GM19395 (cell line): ENCODE data around the gene SLC17A3.

Experiments used
- ATAC-seq: cut with Tn5 transposase; IDR thresholded peaks from one replicate; pipeline ENCODE4 v1.9.1; 2021; ENCODE audit warnings: mild to moderate bottlenecking, moderate library complexity; ENCODE audit not compliant: unreplicated experiment

SLC17A3 gene

DNA sequence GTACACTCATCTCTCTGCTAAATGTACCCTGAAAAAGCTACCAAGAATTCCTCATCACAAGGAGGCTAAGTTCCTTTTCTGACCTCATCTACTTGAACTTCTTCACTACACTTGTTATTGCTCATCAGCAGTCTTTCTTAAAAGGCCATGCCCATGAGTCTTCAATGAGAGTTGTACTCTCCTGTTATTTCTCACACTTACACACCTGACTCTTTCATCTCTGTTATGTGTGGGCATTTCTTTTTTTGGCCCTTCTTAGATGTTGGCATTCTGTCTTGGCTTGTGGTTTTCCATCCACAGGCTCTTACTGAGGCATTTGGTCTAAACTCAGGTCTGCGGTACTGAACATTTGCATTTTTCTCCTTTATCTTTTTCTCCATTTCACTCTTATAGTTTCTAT is 31.5 kb downstream of the SLC17A3 start:
- ATAC-seq: no peak

- no peak for ATAC-seq
These were observed 38.4 kb downstream of the SLC17A3 start for GRCh38 chr6:25835442-25836283.

DNA sequence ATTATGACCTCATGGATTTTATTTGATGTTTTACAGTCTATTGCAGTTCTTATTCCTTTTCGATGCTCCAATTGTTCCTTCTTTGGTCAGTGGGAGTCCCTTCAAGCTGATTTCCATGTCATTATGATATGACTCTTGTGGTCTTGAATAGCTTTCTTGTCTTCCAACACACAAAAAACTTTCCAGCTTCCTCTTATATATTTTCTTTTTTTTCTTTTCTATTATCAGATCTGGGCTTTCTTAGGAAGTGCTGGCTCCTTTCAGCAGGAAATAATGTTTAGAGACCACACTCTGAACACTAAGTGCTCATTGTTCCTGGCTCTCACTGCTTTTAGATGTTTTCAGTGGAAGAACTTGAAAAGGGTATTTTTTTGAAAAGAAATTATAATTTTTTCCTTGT is 39.1 kb downstream of the SLC17A3 start:
- no peak for ATAC-seq

GRCh38 chr6:25833136-25833535 is 40.9 kb downstream of the SLC17A3 start:
- ATAC-seq: no peak

DNA sequence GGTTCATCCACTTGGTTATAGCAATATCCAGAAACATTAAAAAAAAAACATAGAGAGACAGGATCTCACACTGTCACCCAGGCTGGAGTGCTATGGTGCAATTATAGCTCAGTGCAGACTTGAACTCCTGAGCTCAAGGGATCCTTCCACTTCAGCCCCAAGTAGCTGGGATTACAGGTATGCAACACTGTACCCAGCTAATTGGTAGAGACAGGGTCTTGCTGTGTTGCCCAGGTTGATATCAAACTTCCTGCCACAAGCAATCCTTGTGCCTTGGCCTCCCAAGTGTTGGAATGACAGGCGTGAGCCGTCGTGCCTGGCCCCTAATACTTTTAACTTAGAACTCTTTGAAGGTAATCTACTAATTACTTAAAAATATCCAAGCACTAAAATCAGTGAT is 41.4 kb downstream of the SLC17A3 start:
- ATAC-seq: no peak

GRCh38 chr6:25832307-25832662 is 41.8 kb downstream of the SLC17A3 start:
- ATAC-seq: no peak

GRCh38 chr6:25831532-25832306 is 42.3 kb downstream of the SLC17A3 start, which contains the start of gene SLC17A1:
Gene SLC17A1, minus strand, starts transcription at chr6:25832052. Its CDS starts 1,495 bp downstream, at chr6:25830557.
- no peak for ATAC-seq

- ATAC-seq: no peak
These were observed 43.6 kb downstream of the SLC17A3 start for GRCh38 chr6:25830458-25830857.

DNA sequence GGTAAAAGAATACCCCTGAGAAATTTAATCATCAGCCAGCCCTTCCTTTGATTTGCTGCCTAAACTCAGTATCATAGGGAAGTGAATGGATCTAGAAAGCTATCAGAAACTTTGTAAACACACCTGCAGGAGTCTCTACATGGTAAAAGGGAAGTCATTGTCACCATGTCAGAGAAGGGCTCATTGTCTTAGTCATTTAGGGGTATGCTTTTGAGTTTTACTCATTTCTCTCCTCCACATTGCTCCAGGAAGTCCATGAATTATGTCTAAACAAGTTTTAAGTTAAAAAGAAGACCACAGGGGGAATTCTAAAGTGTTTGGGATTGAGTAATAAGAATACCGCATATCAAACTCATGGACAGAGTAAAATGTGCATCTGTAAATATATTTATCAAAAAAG is 44.7 kb downstream of the SLC17A3 start:
- no peak for ATAC-seq

GRCh38 chr6:25821341-25821740 is 52.7 kb downstream of the SLC17A3 start:
- ATAC-seq: no peak

DNA sequence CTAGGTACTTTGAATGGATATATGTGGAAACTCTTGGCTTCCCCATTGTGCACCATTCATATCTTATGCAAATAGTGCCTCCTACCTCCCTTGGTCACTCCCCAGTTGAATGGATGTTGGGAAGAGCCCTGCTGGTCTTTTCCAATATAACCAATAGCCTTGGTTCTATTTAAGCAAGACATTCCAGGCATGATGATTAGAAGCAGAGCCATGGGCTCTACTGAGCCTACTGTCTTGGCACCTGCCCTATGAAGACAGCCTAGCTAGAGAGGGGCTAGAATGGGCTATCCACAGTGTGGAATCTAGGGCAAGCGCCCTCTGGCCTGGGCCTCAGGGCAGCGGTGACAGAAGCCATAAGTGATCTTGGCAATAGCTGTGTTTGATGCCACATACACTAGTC is 57.8 kb downstream of the SLC17A3 start:
- ATAC-seq: no peak

- ATAC-seq: no peak
These were observed 58.8 kb downstream of the SLC17A3 start for GRCh38 chr6:25815194-25815593.

- ATAC-seq: no peak
These were observed 69.2 kb downstream of the SLC17A3 start for GRCh38 chr6:25804804-25805203.

GRCh38 chr6:25801436-25801835 is 72.6 kb downstream of the SLC17A3 start:
- ATAC-seq: no peak
